Measurements from ENCODE around the gene C17orf114.
A peak's percentile ranks its signal among the peaks of the same experiment; 100 is the strongest.

C17orf114 gene

GRCh38 chr17:4789951-4790704 is 12.0 kb downstream of the C17orf114 start:
- intact Hi-C loops (cut with micrococcal nuclease) = loop anchor here (10.0 kb wide), 1 partner anchor 95 kb away; no protein-coding TSS in a partner anchor
- peak; percentile 93 for DNase-seq
- peak; percentile 95 for ATAC-seq

- intact Hi-C loops (cut with micrococcal nuclease) = no loop called here
- DNase-seq (no peak), ATAC-seq (no peak)
Measured at GRCh38 chr17:4789701-4789950, 12.5 kb downstream of the C17orf114 start.

GRCh38 chr17:4788807-4789700 is 13.1 kb downstream of the C17orf114 start, which contains the start of gene GLTPD2:
Gene GLTPD2, plus strand, starts transcription at chr17:4788964. Its CDS starts 48 bp downstream, at chr17:4789012.
- DNase-seq (no peak), ATAC-seq (no peak)
- intact Hi-C loops (cut with micrococcal nuclease) = no loop called here

GRCh38 chr17:4788159-4788806 is 13.8 kb downstream of the C17orf114 start:
- ATAC-seq = no peak
- intact Hi-C loops (cut with micrococcal nuclease) = no loop called here
- DNase-seq = no peak

- DNase-seq = no peak
- intact Hi-C loops (cut with micrococcal nuclease) = no loop called here
- ATAC-seq = no peak
Measured at GRCh38 chr17:4786516-4786915, 15.6 kb downstream of the C17orf114 start.

- peak; percentile 50 for DNase-seq
- ATAC-seq = no peak
- intact Hi-C loops (cut with micrococcal nuclease) = no loop called here
Measured at GRCh38 chr17:4786106-4786511, 16.0 kb downstream of the C17orf114 start, which contains the start of gene VMO1. Gene VMO1, minus strand, starts transcription at chr17:4786364. Its CDS starts 12 bp downstream, at chr17:4786352.

- ATAC-seq = no peak
- peak; percentile 36 for DNase-seq
- intact Hi-C loops (cut with micrococcal nuclease) = no loop called here
Measured at GRCh38 chr17:4785311-4786105, 16.6 kb downstream of the C17orf114 start.

GRCh38 chr17:4782652-4783051 is 19.5 kb downstream of the C17orf114 start:
- ATAC-seq (no peak), DNase-seq (no peak)

GRCh38 chr17:4780325-4780955 is 21.7 kb downstream of the C17orf114 start:
- no peak for ATAC-seq
- no peak for DNase-seq
- intact Hi-C loops (cut with micrococcal nuclease) = no loop called here

More at GRCh38 chr17:4782652-4783051, 19.5 kb downstream of the C17orf114 start:
- intact Hi-C loops (cut with micrococcal nuclease) = no loop called here

- ATAC-seq = no peak
- DNase-seq = no peak
- intact Hi-C loops (cut with micrococcal nuclease) = no loop called here
Measured at GRCh38 chr17:4777969-4778760, 24.0 kb downstream of the C17orf114 start.

GRCh38 chr17:4772235-4772613 is 29.9 kb downstream of the C17orf114 start:
- ATAC-seq = no peak
- intact Hi-C loops (cut with micrococcal nuclease) = no loop called here

GRCh38 chr17:4771519-4772234 is 30.5 kb downstream of the C17orf114 start, which contains the start of gene TM4SF5:
Gene TM4SF5, plus strand, starts transcription at chr17:4771886. Its CDS starts 37 bp downstream, at chr17:4771923.
- no peak for ATAC-seq
- intact Hi-C loops (cut with micrococcal nuclease) = no loop called here
- no peak for DNase-seq

More at GRCh38 chr17:4772235-4772613, 29.9 kb downstream of the C17orf114 start:
- no peak for DNase-seq

- intact Hi-C loops (cut with micrococcal nuclease) = no loop called here
- no peak for DNase-seq
- no peak for ATAC-seq
Measured at GRCh38 chr17:4769628-4770027, 32.5 kb downstream of the C17orf114 start.

GRCh38 chr17:4768298-4768697 is 33.8 kb downstream of the C17orf114 start:
- ATAC-seq (no peak), DNase-seq (no peak)
- intact Hi-C loops (cut with micrococcal nuclease) = no loop called here

- DNase-seq (no peak), ATAC-seq (peak; percentile 47)
- intact Hi-C loops (cut with micrococcal nuclease) = no loop called here
Measured at GRCh38 chr17:4766723-4767122, 35.4 kb downstream of the C17orf114 start.

GRCh38 chr17:4766201-4766600 is 35.9 kb downstream of the C17orf114 start:
- DNase-seq = no peak
- intact Hi-C loops (cut with micrococcal nuclease) = no loop called here

GRCh38 chr17:4764595-4764994 is 37.5 kb downstream of the C17orf114 start:
- ATAC-seq = peak; percentile 71
- DNase-seq = no peak
- intact Hi-C loops (cut with micrococcal nuclease) = no loop called here

More at GRCh38 chr17:4766201-4766600, 35.9 kb downstream of the C17orf114 start:
- ATAC-seq = peak; percentile 35

Measured in left ventricle myocardium superior (tissue), 1 donor.